Breast epithelium (tissue), 4 donors: ENCODE results near the gene KIRREL2. TPM values are rescaled to one million over a fixed set of nuclear protein-coding genes. Genes with fewer than 3 reads are reported as not detected.

Experiments used
- DNase-seq, 2 donors: peaks; one replicate each; pipeline ENCODE4 v3.0.0-alpha.2; 2019; ENCODE audit warnings: low spot score in 2 of 2
- H3K27ac ChIP-seq, 2 donors: fragments of 200-600 bp; sonication (generic) in 1 of 2; one replicate each; pipeline ENCODE4 v1.5.1; 2016 to 2019; ENCODE audit warnings: mild to moderate bottlenecking in 1 of 2
- H3K27me3 ChIP-seq, 2 donors: fragments of 200-600 bp; sonication (generic) in 1 of 2; one replicate each; pipeline versions ENCODE4 v1.5.1 to v1.6.0; 2017 to 2019; ENCODE audit warnings: control low read depth in 1 of 2, mild to moderate bottlenecking in 1 of 2
- H3K36me3 ChIP-seq: fragments of 200-600 bp; one replicate; pipeline ENCODE4 v1.5.1; 2019
- H3K4me1 ChIP-seq, 2 donors: fragments of 200-600 bp; sonication (generic); one replicate each; pipeline ENCODE4 v1.5.1; 2016 to 2019; ENCODE audit warnings: control low read depth in 1 of 2
- H3K4me3 ChIP-seq, 3 donors: fragments of 200-600 bp; sonication (generic); 1 replicate in 2 of 3; 2 replicates in 1 of 3; pipeline ENCODE4 v1.5.1; 2016 to 2019; ENCODE audit warnings: mild to moderate bottlenecking in 3 of 3, moderate library complexity in 2 of 3
- H3K9me3 ChIP-seq, 2 donors: fragments of 200-600 bp; sonication (generic) in 1 of 2; one replicate each; pipeline ENCODE4 v1.5.1; 2016 to 2019; ENCODE audit warnings: control low read depth in 1 of 2
- CTCF ChIP-seq, 3 donors: fragments of 450-650 bp; IDR thresholded peaks; one replicate each; pipeline ENCODE4 v1.5.1; 2016 to 2017; ENCODE audit warnings: antibody characterized with exemption in 3 of 3, mild to moderate bottlenecking in 3 of 3, moderate library complexity in 3 of 3
- POLR2A ChIP-seq: fragments of 450-650 bp; IDR thresholded peaks from one replicate; pipeline ENCODE4 v1.6.1; 2016; ENCODE audit warnings: antibody characterized with exemption, mild to moderate bottlenecking, moderate library complexity
- POLR2AphosphoS5 ChIP-seq, 3 donors: sonication (generic); formaldehyde crosslinking; IDR thresholded peaks; one replicate each; pipeline ENCODE4 v1.6.1; 2017; ENCODE audit warnings: antibody characterized with exemption in 3 of 3
- intact Hi-C: fragments of 100-400 bp; cut with DNase I; formaldehyde crosslinking; loops from one replicate; pipeline ENCODE4 v1.15.1; 2023; ENCODE audit warnings: low total_unique reads
- total RNA-seq, 3 donors: library from RNA; depleted of rRNA; stranded (reverse); fragments of >200 nt; gene quantifications; one replicate each; pipeline ENCODE4 v1.1.0, GENCODE V29; 2016

The KIRREL2 gene
- total RNA-seq, 3 donors from 2014 or later = 0.15 to 0.66 TPM; not detected in 1

- Histone ChIP-seq H3K4me1 (no peaks in the 10 kb centered on the region), H3K36me3 (no peaks in the 10 kb centered on the region), H3K9me3 (peaks cover 0 to 4% of the 10 kb centered on the region in 2 donors), H3K4me3 (no peak overlapping the region), H3K27ac (no peak overlapping the region), H3K27me3 (peaks cover 0 to 54% of the 10 kb centered on the region in 2 donors)
- no peak for DNase-seq
- TF ChIP-seq POLR2AphosphoS5 (IDR thresholded peaks at IDR 0.05) (no peak), POLR2A (no peak), CTCF (IDR thresholded peaks at IDR 0.05) (no peak)
- intact Hi-C loops = no loop called here
Observed at GRCh38 chr19:35858311-35858710, 1.6 kb downstream of the KIRREL2 start.

- no peak for DNase-seq
- Histone ChIP-seq H3K27me3 (peaks cover 0 to 48% of the 10 kb centered on the region in 2 donors), H3K9me3 (peaks cover 0 to 4% of the 10 kb centered on the region in 2 donors), H3K27ac (no peak overlapping the region), H3K36me3 (no peaks in the 10 kb centered on the region), H3K4me3 (no peak overlapping the region), H3K4me1 (no peaks in the 10 kb centered on the region)
- intact Hi-C loops = no loop called here
- TF ChIP-seq POLR2A (no peak), CTCF (IDR thresholded peaks at IDR 0.05) (no peak), POLR2AphosphoS5 (IDR thresholded peaks at IDR 0.05) (no peak)
Observed at GRCh38 chr19:35859414-35859813, 2.7 kb downstream of the KIRREL2 start.

DNA sequence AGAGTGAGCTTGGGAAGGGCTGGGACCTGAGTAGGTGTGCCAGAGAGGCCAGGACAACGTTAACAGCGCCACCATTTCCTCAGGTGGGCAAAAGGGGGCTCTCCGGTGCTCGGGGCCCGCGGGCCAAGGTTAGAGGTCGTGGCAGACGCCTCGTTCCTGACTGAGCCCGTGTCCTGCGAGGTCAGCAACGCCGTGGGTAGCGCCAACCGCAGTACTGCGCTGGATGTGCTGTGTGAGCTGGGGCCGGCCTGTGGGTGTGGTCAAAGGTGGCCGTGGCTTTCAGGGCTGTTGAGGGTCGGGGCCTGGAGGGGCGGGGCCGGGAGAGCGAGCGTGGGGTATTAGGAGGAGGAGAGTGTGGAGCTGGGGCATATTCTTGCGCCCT, 3.7 kb downstream of the KIRREL2 start:
- no peaks in the 10 kb centered on the region for H3K4me1 ChIP-seq
- intact Hi-C loops = no loop called here
- no peak overlapping the region for H3K27ac ChIP-seq
- H3K4me3 ChIP-seq = no peak overlapping the region
- H3K9me3 ChIP-seq = peaks cover 0 to 4% of the 10 kb centered on the region in 2 donors
- no peak for TF ChIP-seq CTCF (IDR thresholded peaks at IDR 0.05)
- no peak for TF ChIP-seq POLR2AphosphoS5 (IDR thresholded peaks at IDR 0.05)
- no peaks in the 10 kb centered on the region for H3K36me3 ChIP-seq
- H3K27me3 ChIP-seq = peaks cover 0 to 37% of the 10 kb centered on the region in 2 donors
- DNase-seq = no peak

DNA sequence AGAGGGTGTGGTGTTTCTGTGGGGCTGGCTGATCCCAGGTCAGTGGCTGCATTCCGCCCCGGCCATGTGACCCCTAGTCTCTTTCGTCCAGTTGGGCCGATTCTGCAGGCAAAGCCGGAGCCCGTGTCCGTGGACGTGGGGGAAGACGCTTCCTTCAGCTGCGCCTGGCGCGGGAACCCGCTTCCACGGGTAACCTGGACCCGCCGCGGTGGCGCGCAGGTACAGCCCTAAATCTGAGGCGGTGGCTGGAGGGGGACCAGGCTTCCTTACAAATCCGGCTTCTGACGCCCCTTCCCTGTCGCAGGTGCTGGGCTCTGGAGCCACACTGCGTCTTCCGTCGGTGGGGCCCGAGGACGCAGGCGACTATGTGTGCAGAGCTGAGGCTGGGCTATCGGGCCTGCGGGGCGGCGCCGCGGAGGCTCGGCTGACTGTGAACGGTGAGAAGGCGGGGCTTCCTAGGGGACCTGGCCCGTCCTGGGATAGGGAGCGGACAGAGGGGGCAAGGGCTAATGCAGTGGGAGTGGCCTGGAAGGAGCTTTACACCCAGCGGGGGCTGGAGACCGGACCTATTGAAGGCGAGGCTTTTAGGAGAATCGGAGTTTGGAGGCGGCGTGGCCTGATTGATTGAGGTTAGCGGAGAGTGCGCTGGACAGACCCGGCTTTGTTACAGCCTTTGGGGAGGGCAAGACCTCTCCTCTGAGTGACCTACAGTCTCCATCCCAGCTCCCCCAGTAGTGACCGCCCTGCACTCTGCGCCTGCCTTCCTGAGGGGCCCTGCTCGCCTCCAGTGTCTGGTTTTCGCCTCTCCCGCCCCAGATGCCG, 4.3 kb downstream of the KIRREL2 start:
- Histone ChIP-seq H3K4me1 (no peaks in the 10 kb centered on the region), H3K9me3 (peaks cover 0 to 4% of the 10 kb centered on the region in 2 donors), H3K27me3 (peaks cover 0 to 33% of the 10 kb centered on the region in 2 donors), H3K27ac (no peak overlapping the region), H3K36me3 (no peaks in the 10 kb centered on the region), H3K4me3 (no peak overlapping the region)
- no peak for TF ChIP-seq POLR2AphosphoS5 (IDR thresholded peaks at IDR 0.05)
- no peak for TF ChIP-seq POLR2A
- TF ChIP-seq CTCF (IDR thresholded peaks at IDR 0.05) = no peak
- no peak for DNase-seq
- intact Hi-C loops = no loop called here

GRCh38 chr19:35861640-35862160, 5.0 kb downstream of the KIRREL2 start:
- H3K27me3 ChIP-seq = peaks cover 0 to 26% of the 10 kb centered on the region in 2 donors
- TF ChIP-seq POLR2AphosphoS5 (IDR thresholded peaks at IDR 0.05) = no peak
- no peak for TF ChIP-seq CTCF (IDR thresholded peaks at IDR 0.05)
- no peak for TF ChIP-seq POLR2A

More at GRCh38 chr19:35861640-35862160, 5.0 kb downstream of the KIRREL2 start:
- peaks cover 0 to 4% of the 10 kb centered on the region in 2 donors for H3K9me3 ChIP-seq
- H3K4me1 ChIP-seq = no peaks in the 10 kb centered on the region
- H3K36me3 ChIP-seq = no peaks in the 10 kb centered on the region
- intact Hi-C loops = no loop called here
- no peak overlapping the region for H3K4me3 ChIP-seq
- no peak overlapping the region for H3K27ac ChIP-seq
- DNase-seq = no peak
